ENCODE measurements around the gene FAM180A.

- TF ChIP-seq, protein P1, sequence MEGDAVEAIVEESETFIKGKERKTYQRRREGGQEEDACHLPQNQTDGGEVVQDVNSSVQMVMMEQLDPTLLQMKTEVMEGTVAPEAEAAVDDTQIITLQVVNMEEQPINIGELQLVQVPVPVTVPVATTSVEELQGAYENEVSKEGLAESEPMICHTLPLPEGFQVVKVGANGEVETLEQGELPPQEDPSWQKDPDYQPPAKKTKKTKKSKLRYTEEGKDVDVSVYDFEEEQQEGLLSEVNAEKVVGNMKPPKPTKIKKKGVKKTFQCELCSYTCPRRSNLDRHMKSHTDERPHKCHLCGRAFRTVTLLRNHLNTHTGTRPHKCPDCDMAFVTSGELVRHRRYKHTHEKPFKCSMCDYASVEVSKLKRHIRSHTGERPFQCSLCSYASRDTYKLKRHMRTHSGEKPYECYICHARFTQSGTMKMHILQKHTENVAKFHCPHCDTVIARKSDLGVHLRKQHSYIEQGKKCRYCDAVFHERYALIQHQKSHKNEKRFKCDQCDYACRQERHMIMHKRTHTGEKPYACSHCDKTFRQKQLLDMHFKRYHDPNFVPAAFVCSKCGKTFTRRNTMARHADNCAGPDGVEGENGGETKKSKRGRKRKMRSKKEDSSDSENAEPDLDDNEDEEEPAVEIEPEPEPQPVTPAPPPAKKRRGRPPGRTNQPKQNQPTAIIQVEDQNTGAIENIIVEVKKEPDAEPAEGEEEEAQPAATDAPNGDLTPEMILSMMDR (IDR thresholded peaks at IDR 0.05) = no peak
- TF ChIP-seq POLR2A (IDR thresholded peaks at IDR 0.05; ENCODE audit: low read depth) (no peak), POLR2AphosphoS5 (IDR thresholded peaks at IDR 0.05) (no peak), EP300 (IDR thresholded peaks at IDR 0.05) (no peak)
These were observed 20.6 kb upstream of the FAM180A start for GRCh38 chr7:135769005-135769802.

All from esophagus muscularis mucosa (tissue), 4 donors.